Activated CD8-positive, alpha-beta T cell treated with anti-CD3 and anti-CD28 coated beads, Interleukin-2, amount 10 ng/mL, durations not matched to agents 7 days and 5 days (primary cell): ENCODE results near the gene ANKRD33B. TPM values are rescaled to one million over a fixed set of nuclear protein-coding genes. Genes with fewer than 3 reads are reported as not detected.

Experiments used
- ATAC-seq: fragments of 150-1000 bp; cut with Tn5 transposase; one replicate; pipeline ENCODE4 v1.10.0; 2021; ENCODE audit warnings: moderate library complexity
- CTCF ChIA-PET: fragments of 350-600 bp; sonication (Branson Sonifier 250); formaldehyde crosslinking; loops from one replicate; lab custom pipeline; 2021; ENCODE audit warnings: antibody characterized with exemption; lab: Charles Lee
- POLR2A ChIA-PET: fragments of 350-600 bp; sonication (Branson Sonifier 250); formaldehyde crosslinking; loops from one replicate; lab custom pipeline; 2021; ENCODE audit warnings: antibody characterized with exemption; lab: Charles Lee
- DNase-seq: peaks from one replicate; pipeline ENCODE4 v3.0.0-alpha.2; 2020
- H3K27ac Mint-ChIP-seq: one replicate; pipeline ENCODE4 v1.8.0; 2021; ENCODE audit warnings: mild to moderate bottlenecking, mixed read lengths
- H3K27me3 Mint-ChIP-seq: one replicate; pipeline ENCODE4 v1.8.0; 2021; ENCODE audit warnings: low read depth, mixed read lengths
- H3K36me3 Mint-ChIP-seq: one replicate; pipeline ENCODE4 v1.8.0; 2021; ENCODE audit warnings: low read depth, mixed read lengths
- H3K4me1 Mint-ChIP-seq: one replicate; pipeline ENCODE4 v1.8.0; 2021; ENCODE audit warnings: low read depth, mixed read lengths
- H3K4me3 Mint-ChIP-seq: one replicate; pipeline ENCODE4 v1.8.0; 2021; ENCODE audit warnings: mild to moderate bottlenecking, mixed read lengths
- H3K9me3 Mint-ChIP-seq: one replicate; pipeline ENCODE4 v1.8.0; 2022; ENCODE audit warnings: mixed read lengths; ENCODE audit not compliant: insufficient read depth
- total RNA-seq, 2 experiments: library from RNA; stranded (reverse); gene quantifications; one replicate each; pipeline ENCODE4 v1.2.3, GENCODE V29; 2021

ANKRD33B gene
- total RNA-seq, 2 experiments from 2014 or later: 4.6 to 5.5 TPM

GRCh38 chr5:10583663-10584572 is 20.0 kb downstream of the ANKRD33B start:
- Mint-ChIP-seq H3K36me3 (peaks cover 1% of the 10 kb centered on the region), H3K4me1 (peaks cover 42% of the 10 kb centered on the region), H3K9me3 (no peaks in the 10 kb centered on the region), H3K27me3 (peaks cover 4% of the 10 kb centered on the region), H3K27ac (no peak overlapping the region), H3K4me3 (no peak overlapping the region)
- ChIA-PET CTCF (interaction anchor here (1.3 kb wide), 1 partner anchor 43 kb away, joined by 3 read pairs; no protein-coding TSS in a partner anchor), POLR2A (interaction anchor here (0.7 to 0.9 kb wide), 2 partner anchors 44 to 438 kb away, joined by 3 read pairs; no protein-coding TSS in a partner anchor)
- ATAC-seq (no peak), DNase-seq (no peak)

- ATAC-seq (no peak), DNase-seq (no peak)
- peaks cover 4% of the 10 kb centered on the region for H3K27me3 Mint-ChIP-seq
- CTCF ChIA-PET: interaction anchor here (1.3 kb wide), 1 partner anchor 42 kb away, joined by 3 read pairs; no protein-coding TSS in a partner anchor
- POLR2A ChIA-PET: interaction anchor here (0.7 kb wide), 1 partner anchor 439 kb away, joined by 3 read pairs; no protein-coding TSS in a partner anchor
- peaks cover 36% of the 10 kb centered on the region for H3K4me1 Mint-ChIP-seq
- H3K27ac Mint-ChIP-seq: no peak overlapping the region
- no peaks in the 10 kb centered on the region for H3K9me3 Mint-ChIP-seq
- H3K36me3 Mint-ChIP-seq: peaks cover 9% of the 10 kb centered on the region
- no peak overlapping the region for H3K4me3 Mint-ChIP-seq
Measured at GRCh38 chr5:10584714-10585517, 21.0 kb downstream of the ANKRD33B start.

GRCh38 chr5:10585518-10585915 is 21.6 kb downstream of the ANKRD33B start:
- ChIA-PET POLR2A (no interaction called here), CTCF (no interaction called here)
- peaks cover 33% of the 10 kb centered on the region for H3K4me1 Mint-ChIP-seq
- ATAC-seq: no peak
- no peak overlapping the region for H3K4me3 Mint-ChIP-seq
- DNase-seq: no peak
- peaks cover 4% of the 10 kb centered on the region for H3K27me3 Mint-ChIP-seq
- peaks cover 9% of the 10 kb centered on the region for H3K36me3 Mint-ChIP-seq
- H3K9me3 Mint-ChIP-seq: no peaks in the 10 kb centered on the region
- no peak overlapping the region for H3K27ac Mint-ChIP-seq

GRCh38 chr5:10586008-10586407 is 22.1 kb downstream of the ANKRD33B start:
- H3K9me3 Mint-ChIP-seq: no peaks in the 10 kb centered on the region
- H3K27me3 Mint-ChIP-seq: peaks cover 4% of the 10 kb centered on the region
- no peak overlapping the region for H3K27ac Mint-ChIP-seq
- no peak for ATAC-seq
- no peak for DNase-seq
- CTCF ChIA-PET: no interaction called here
- no peak overlapping the region for H3K4me3 Mint-ChIP-seq
- H3K4me1 Mint-ChIP-seq: peaks cover 29% of the 10 kb centered on the region
- H3K36me3 Mint-ChIP-seq: peaks cover 9% of the 10 kb centered on the region
- POLR2A ChIA-PET: no interaction called here

GRCh38 chr5:10586555-10586954 is 22.7 kb downstream of the ANKRD33B start:
- no peak for DNase-seq
- H3K4me1 Mint-ChIP-seq: peaks cover 24% of the 10 kb centered on the region
- H3K27me3 Mint-ChIP-seq: peaks cover 4% of the 10 kb centered on the region
- ChIA-PET CTCF (no interaction called here), POLR2A (no interaction called here)
- peaks cover 9% of the 10 kb centered on the region for H3K36me3 Mint-ChIP-seq
- H3K27ac Mint-ChIP-seq: no peak overlapping the region
- no peak for ATAC-seq
- H3K4me3 Mint-ChIP-seq: no peak overlapping the region
- no peaks in the 10 kb centered on the region for H3K9me3 Mint-ChIP-seq

GRCh38 chr5:10588109-10588775 is 24.4 kb downstream of the ANKRD33B start:
- POLR2A ChIA-PET: no interaction called here
- no peak overlapping the region for H3K4me3 Mint-ChIP-seq
- CTCF ChIA-PET: no interaction called here

GRCh38 chr5:10588779-10589447 is 25.0 kb downstream of the ANKRD33B start:
- H3K9me3 Mint-ChIP-seq: no peaks in the 10 kb centered on the region
- DNase-seq: no peak
- no peak for ATAC-seq
- ChIA-PET POLR2A (no interaction called here), CTCF (no interaction called here)
- H3K27ac Mint-ChIP-seq: no peak overlapping the region
- H3K27me3 Mint-ChIP-seq: peaks cover 2% of the 10 kb centered on the region
- H3K36me3 Mint-ChIP-seq: peaks cover 9% of the 10 kb centered on the region
- no peak overlapping the region for H3K4me3 Mint-ChIP-seq
- peaks cover 16% of the 10 kb centered on the region for H3K4me1 Mint-ChIP-seq

More at GRCh38 chr5:10588109-10588775, 24.4 kb downstream of the ANKRD33B start:
- no peak for ATAC-seq
- no peak for DNase-seq
- Mint-ChIP-seq H3K27ac (no peak overlapping the region), H3K36me3 (peaks cover 9% of the 10 kb centered on the region), H3K4me1 (peaks cover 21% of the 10 kb centered on the region), H3K9me3 (no peaks in the 10 kb centered on the region), H3K27me3 (peaks cover 4% of the 10 kb centered on the region)

GRCh38 chr5:10590226-10590999 is 26.5 kb downstream of the ANKRD33B start:
- no peak overlapping the region for H3K27ac Mint-ChIP-seq
- H3K4me1 Mint-ChIP-seq: peaks cover 15% of the 10 kb centered on the region
- peaks cover 2% of the 10 kb centered on the region for H3K27me3 Mint-ChIP-seq
- DNase-seq (no peak), ATAC-seq (no peak)
- CTCF ChIA-PET: no interaction called here
- no peaks in the 10 kb centered on the region for H3K9me3 Mint-ChIP-seq
- POLR2A ChIA-PET: no interaction called here
- H3K4me3 Mint-ChIP-seq: no peak overlapping the region
- peaks cover 9% of the 10 kb centered on the region for H3K36me3 Mint-ChIP-seq

- Mint-ChIP-seq H3K36me3 (peaks cover 12% of the 10 kb centered on the region), H3K4me3 (no peak overlapping the region), H3K4me1 (peaks cover 22% of the 10 kb centered on the region), H3K27ac (no peak overlapping the region), H3K9me3 (no peaks in the 10 kb centered on the region), H3K27me3 (peaks cover 2% of the 10 kb centered on the region)
- CTCF ChIA-PET: interaction anchor here (4.0 kb wide), 1 partner anchor 36 kb away, joined by 13 read pairs; no protein-coding TSS in a partner anchor
- DNase-seq (no peak), ATAC-seq (no peak)
- POLR2A ChIA-PET: no interaction called here
Measured at GRCh38 chr5:10591159-10591558, 27.3 kb downstream of the ANKRD33B start.

- H3K4me1 Mint-ChIP-seq: peaks cover 29% of the 10 kb centered on the region
- ChIA-PET CTCF (interaction anchor here (4.0 kb wide), 1 partner anchor 36 kb away, joined by 13 read pairs; no protein-coding TSS in a partner anchor), POLR2A (no interaction called here)
- no peak overlapping the region for H3K4me3 Mint-ChIP-seq
- no peak for DNase-seq
- ATAC-seq: no peak
- H3K36me3 Mint-ChIP-seq: peaks cover 16% of the 10 kb centered on the region
- H3K27me3 Mint-ChIP-seq: peaks cover 2% of the 10 kb centered on the region
- H3K9me3 Mint-ChIP-seq: no peaks in the 10 kb centered on the region
- no peak overlapping the region for H3K27ac Mint-ChIP-seq
Measured at GRCh38 chr5:10591966-10592365, 28.1 kb downstream of the ANKRD33B start.
